OCI-LY7 (cell line): ENCODE measurements around the gene DAPK1. TPM values are rescaled to one million over a fixed set of nuclear protein-coding genes. Genes with fewer than 3 reads are reported as not detected.

Experiments
- BruUV-seq: library from RNA; stranded (reverse); fragments of 400-500 nt; replicated peaks from 2 replicates; lab custom pipeline; 2021; lab: Mats Ljungman, UMichigan
- CTCF ChIA-PET: fragments of 300-600 bp; sonication (Branson Sonifier 250); formaldehyde crosslinking; loops from one replicate; lab custom pipeline; 2022; ENCODE audit warnings: antibody characterized with exemption; ENCODE audit not compliant: unreplicated experiment; lab: Charles Lee
- POLR2A ChIA-PET: fragments of 300-600 bp; sonication (Branson Sonifier 250); formaldehyde crosslinking; loops from one replicate; lab custom pipeline; 2022; ENCODE audit warnings: antibody characterized with exemption; lab: Charles Lee
- DNase-seq: peaks from one replicate; pipeline ENCODE4 v3.0.0-alpha.2; 2015; ENCODE audit warnings: low spot score
- H2AFZ ChIP-seq: fragments of 200-600 bp; sonication (generic), shearing (Covaris generic); 2 replicates; pipeline ENCODE4 v1.6.1; 2014; ENCODE audit warnings: mild to moderate bottlenecking, antibody characterized with exemption, low read length, moderate library complexity
- H3K27ac ChIP-seq: fragments of 200-600 bp; sonication (generic); 2 replicates; pipeline ENCODE4 v1.5.1; 2014; ENCODE audit warnings: mixed run types, low read depth, mild to moderate bottlenecking, moderate library complexity, low read length, inconsistent platforms; ENCODE audit not compliant: poor library complexity, severe bottlenecking
- H3K36me3 ChIP-seq: fragments of 200-600 bp; sonication (generic); 2 replicates; pipeline ENCODE4 v1.6.1; 2014; ENCODE audit warnings: mild to moderate bottlenecking, antibody characterized with exemption, low read length, moderate library complexity, mixed read lengths; ENCODE audit not compliant: insufficient read depth
- H3K4me1 ChIP-seq: fragments of 200-600 bp; sonication (generic); 2 replicates; pipeline ENCODE4 v1.5.1; 2014; ENCODE audit warnings: mild to moderate bottlenecking, low read length; ENCODE audit not compliant: insufficient read depth, poor library complexity, severe bottlenecking
- H3K4me2 ChIP-seq: fragments of 200-600 bp; sonication (generic); 2 replicates; pipeline ENCODE4 v1.6.1; 2014; ENCODE audit warnings: mild to moderate bottlenecking, low read length
- H3K4me3 ChIP-seq: fragments of 200-600 bp; sonication (generic); 2 replicates; pipeline ENCODE4 v1.5.1; 2014; ENCODE audit warnings: mild to moderate bottlenecking, low read depth, low read length; ENCODE audit not compliant: poor library complexity, severe bottlenecking
- H3K79me2 ChIP-seq: fragments of 200-600 bp; sonication (generic); 2 replicates; pipeline ENCODE4 v1.6.1; 2016; ENCODE audit warnings: low read depth, mild to moderate bottlenecking, low read length, moderate library complexity, mixed read lengths; ENCODE audit not compliant: insufficient read depth
- H3K9me2 ChIP-seq: fragments of 200-600 bp; sonication (generic); 2 replicates; pipeline ENCODE4 v1.6.1; 2016; ENCODE audit warnings: mild to moderate bottlenecking, low read length, mixed read lengths; ENCODE audit not compliant: insufficient read depth
- H3K9me3 ChIP-seq: fragments of 200-600 bp; sonication (generic); 2 replicates; pipeline ENCODE4 v1.6.1; 2014; ENCODE audit warnings: mild to moderate bottlenecking, mixed run types, low read length, mixed read lengths
- H4K20me1 ChIP-seq: fragments of 200-600 bp; sonication (generic); 2 replicates; pipeline ENCODE4 v1.6.1; 2014; ENCODE audit warnings: mild to moderate bottlenecking, antibody characterized with exemption, low read length, moderate library complexity, mixed read lengths; ENCODE audit not compliant: insufficient read depth
- CTCF ChIP-seq: fragments of 200-600 bp; sonication (generic); conservative IDR thresholded peaks from 2 replicates; pipeline ENCODE4 v1.5.1; 2014; ENCODE audit warnings: mild to moderate bottlenecking, antibody characterized with exemption, low read length, moderate library complexity, mixed read lengths
- EZH2phosphoT487 ChIP-seq: fragments of 200-600 bp; sonication (generic); IDR thresholded peaks from 2 replicates; pipeline ENCODE4 v1.6.1; 2018; ENCODE audit warnings: low read depth, borderline replicate concordance, mild to moderate bottlenecking, mixed run types, antibody characterized with exemption, low read length, moderate library complexity, mixed read lengths
- intact Hi-C: fragments of 100-400 bp; cut with micrococcal nuclease; formaldehyde crosslinking; loops from one replicate; pipeline ENCODE4 v1.10.0; 2022; ENCODE audit not compliant: unreplicated experiment
- total RNA-seq, 2 experiments: library from RNA; depleted of rRNA in 1 of 2; stranded (reverse); fragments of >200 nt in 1 of 2; shearing (Covaris generic) in 1 of 2; gene quantifications; 2 replicates each; pipeline ENCODE4 v1.2.3, GENCODE V29; 2014 to 2022

Gene DAPK1
- total RNA-seq, 2 experiments from 2014 or later: 0.25 to 3.5 TPM

GRCh38 chr9:87507576-87507975 lies 9.9 kb downstream of the DAPK1 start:
- TF ChIP-seq EZH2phosphoT487 (no peak), CTCF (no peak)
- CTCF ChIA-PET: no interaction called here
- H3K36me3 ChIP-seq: no peaks in the 10 kb centered on the region
- intact Hi-C loops: no loop called here
- no peaks in the 10 kb centered on the region for H4K20me1 ChIP-seq
- no peak overlapping the region for H3K4me3 ChIP-seq
- DNase-seq: no peak
- POLR2A ChIA-PET: interaction anchor here (1.9 kb wide), 1 partner anchor 8 kb away, joined by 9 read pairs; no protein-coding TSS in a partner anchor
- no peak overlapping the region for H3K27ac ChIP-seq
- H3K9me2 ChIP-seq: no peaks in the 10 kb centered on the region
- no peaks in the 10 kb centered on the region for H3K9me3 ChIP-seq
- H3K4me1 ChIP-seq: no peaks in the 10 kb centered on the region
- BruUV-seq: no TSS peak
- H2AFZ ChIP-seq: no peak overlapping the region
- no peak overlapping the region for H3K4me2 ChIP-seq
- no peaks in the 10 kb centered on the region for H3K79me2 ChIP-seq

GRCh38 chr9:87510252-87510683 lies 12.6 kb downstream of the DAPK1 start:
- H3K9me3 ChIP-seq: no peaks in the 10 kb centered on the region
- no peaks in the 10 kb centered on the region for H3K9me2 ChIP-seq
- H3K4me1 ChIP-seq: no peaks in the 10 kb centered on the region
- intact Hi-C loops: no loop called here
- DNase-seq: no peak
- H3K79me2 ChIP-seq: no peaks in the 10 kb centered on the region
- BruUV-seq: no TSS peak
- no peak overlapping the region for H3K4me2 ChIP-seq
- H4K20me1 ChIP-seq: no peaks in the 10 kb centered on the region
- no peak overlapping the region for H3K4me3 ChIP-seq
- CTCF ChIA-PET: no interaction called here
- no peak overlapping the region for H2AFZ ChIP-seq
- POLR2A ChIA-PET: interaction anchor here (0.6 kb wide), 1 partner anchor 22 kb away, joined by 4 read pairs; no protein-coding TSS in a partner anchor
- TF ChIP-seq EZH2phosphoT487 (no peak), CTCF (no peak)
- H3K27ac ChIP-seq: no peak overlapping the region
- H3K36me3 ChIP-seq: no peaks in the 10 kb centered on the region

GRCh38 chr9:87512311-87512710 lies 14.6 kb downstream of the DAPK1 start:
- Histone ChIP-seq H3K79me2 (no peaks in the 10 kb centered on the region), H4K20me1 (no peaks in the 10 kb centered on the region), H3K9me3 (no peaks in the 10 kb centered on the region), H3K27ac (no peak overlapping the region), H3K4me2 (no peak overlapping the region), H3K4me3 (no peak overlapping the region), H3K9me2 (no peaks in the 10 kb centered on the region), H2AFZ (no peak overlapping the region), H3K4me1 (peaks cover 9% of the 10 kb centered on the region), H3K36me3 (no peaks in the 10 kb centered on the region)
- no peak for DNase-seq
- TF ChIP-seq EZH2phosphoT487 (no peak), CTCF (no peak)
- intact Hi-C loops: no loop called here
- CTCF ChIA-PET: no interaction called here
- POLR2A ChIA-PET: interaction anchor here (0.6 to 0.7 kb wide), 2 partner anchors 50 to 228 kb away, joined by 3 to 4 read pairs; no protein-coding TSS in a partner anchor
- no TSS peak for BruUV-seq
